SW480 (cell line): ENCODE data around the gene ATAT1.
A peak's percentile ranks its signal among the peaks of the same experiment; 100 is the strongest.

Experiments
- DNase-seq: peaks from one replicate; pipeline ENCODE4 v3.0.0-alpha.2; 2016; ENCODE audit warnings: low spot score

The ATAT1 gene

DNA sequence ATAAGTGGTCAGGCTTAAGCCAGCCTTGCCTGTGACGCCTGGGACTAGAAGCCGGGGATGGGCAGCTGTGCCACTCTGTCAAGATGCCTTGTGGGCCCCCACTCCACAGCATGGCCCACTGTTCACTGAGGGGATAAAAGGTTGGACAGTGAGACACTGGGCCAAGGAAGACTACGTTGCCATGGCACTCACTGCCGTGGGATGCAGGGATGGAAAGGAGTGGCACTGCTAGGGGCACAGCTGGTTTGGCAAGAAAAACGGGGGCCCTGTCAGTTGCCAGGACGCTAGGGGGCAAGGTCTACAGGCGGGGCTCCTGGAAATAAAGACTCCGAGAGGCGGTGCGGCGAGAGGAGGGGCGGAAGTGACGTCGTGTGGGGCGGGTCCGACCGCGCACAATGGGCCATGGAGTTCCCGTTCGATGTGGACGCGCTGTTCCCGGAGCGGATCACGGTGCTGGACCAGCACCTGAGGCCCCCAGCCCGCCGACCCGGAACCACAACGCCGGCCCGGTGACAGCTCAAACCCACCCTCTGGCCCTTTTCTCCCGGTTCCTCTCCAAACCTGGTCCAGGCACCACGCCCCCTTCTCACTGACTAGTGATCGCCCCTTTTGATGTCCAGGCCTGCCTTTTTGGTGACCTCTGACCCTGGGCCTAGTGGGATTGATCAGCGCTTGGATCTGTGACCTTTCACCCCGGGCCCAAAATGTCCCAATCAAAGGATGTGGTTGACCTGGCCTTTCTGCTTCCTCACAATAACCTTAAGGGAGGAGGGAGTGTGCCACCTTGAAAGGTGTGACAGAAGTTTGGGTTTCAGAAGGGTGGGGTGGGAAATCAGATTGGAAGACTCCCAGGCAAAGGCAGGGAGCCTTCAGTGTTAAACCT, at the start of gene ATAT1:
Gene ATAT1, plus strand, starts transcription at position 391 of the 883 bp plus-strand sequence.
- DNase-seq = peak; percentile 71

DNA sequence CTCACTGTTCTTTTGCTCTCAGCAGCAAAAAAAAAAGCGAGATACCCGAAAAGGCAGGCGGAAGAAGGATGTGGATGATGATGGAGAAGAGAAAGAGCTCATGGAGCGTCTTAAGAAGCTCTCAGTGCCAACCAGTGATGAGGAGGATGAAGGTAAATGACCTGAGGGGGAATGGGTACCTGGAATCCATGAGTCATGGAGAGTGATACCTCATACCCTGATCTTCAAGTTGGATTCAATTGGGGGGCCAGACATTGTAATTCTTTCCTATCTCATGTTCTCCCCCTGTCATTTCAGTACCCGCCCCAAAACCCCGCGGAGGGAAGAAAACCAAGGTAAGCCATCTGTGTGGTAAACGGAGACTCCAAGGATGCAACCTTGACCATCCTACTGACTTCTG, 48.6 kb upstream of the ATAT1 start:
- no peak for DNase-seq

DNA sequence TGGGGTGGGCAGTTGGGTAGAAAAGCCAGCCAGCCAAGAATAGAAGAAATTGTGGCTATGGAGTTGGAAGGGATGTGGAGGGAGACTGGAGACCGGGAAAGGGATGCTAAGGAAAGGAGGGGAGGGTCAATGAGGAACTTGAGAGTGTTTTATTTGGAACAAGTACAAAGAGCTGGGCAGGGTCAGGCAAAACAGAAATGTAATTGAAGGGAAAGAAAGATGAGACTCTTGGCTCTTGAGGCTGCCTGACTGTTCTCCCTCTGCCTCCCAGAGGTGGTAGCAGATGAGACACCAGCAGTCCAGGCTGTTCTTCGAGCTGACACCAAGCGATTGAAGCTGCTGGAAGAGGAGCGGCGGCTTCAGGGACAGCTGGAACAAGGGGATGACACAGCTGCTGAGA, 42.8 kb upstream of the ATAT1 start:
- DNase-seq = no peak

DNA sequence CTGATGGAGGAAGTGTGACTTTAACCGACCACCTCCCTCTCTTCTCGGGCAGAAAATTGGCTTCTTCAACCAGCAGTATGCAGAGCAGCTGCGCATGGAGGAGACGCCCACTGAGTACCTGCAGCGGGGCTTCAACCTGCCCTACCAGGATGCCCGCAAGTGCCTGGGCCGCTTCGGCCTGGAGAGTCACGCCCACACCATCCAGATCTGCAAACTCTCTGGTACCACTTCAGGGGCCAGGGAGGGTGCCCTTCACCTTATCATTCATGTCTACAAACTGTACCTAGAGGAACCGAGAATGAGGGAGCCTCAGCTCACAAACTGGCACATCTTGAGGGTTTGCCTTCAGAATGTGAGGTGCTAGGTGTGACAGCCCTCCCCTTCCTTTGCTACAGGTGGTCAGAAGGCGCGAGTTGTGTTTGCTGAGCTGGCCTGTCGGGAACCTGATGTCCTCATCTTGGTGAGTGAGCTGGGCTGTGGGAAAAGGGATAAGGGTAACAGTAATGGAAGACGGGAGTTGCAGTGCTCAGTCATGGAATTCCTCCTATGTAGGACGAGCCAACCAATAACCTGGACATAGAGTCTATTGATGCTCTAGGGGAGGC, 36.8 kb upstream of the ATAT1 start:
- no peak for DNase-seq

DNA sequence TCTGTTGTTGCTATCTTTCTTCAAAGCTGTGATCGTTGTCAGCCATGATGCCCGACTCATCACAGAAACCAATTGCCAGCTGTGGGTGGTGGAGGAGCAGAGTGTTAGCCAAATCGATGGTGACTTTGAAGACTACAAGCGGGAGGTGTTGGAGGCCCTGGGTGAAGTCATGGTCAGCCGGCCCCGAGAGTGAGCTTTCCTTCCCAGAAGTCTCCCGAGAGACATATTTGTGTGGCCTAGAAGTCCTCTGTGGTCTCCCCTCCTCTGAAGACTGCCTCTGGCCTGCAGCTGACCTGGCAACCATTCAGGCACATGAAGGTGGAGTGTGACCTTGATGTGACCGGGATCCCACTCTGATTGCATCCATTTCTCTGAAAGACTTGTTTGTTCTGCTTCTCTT, 36.2 kb upstream of the ATAT1 start:
- DNase-seq = no peak

DNA sequence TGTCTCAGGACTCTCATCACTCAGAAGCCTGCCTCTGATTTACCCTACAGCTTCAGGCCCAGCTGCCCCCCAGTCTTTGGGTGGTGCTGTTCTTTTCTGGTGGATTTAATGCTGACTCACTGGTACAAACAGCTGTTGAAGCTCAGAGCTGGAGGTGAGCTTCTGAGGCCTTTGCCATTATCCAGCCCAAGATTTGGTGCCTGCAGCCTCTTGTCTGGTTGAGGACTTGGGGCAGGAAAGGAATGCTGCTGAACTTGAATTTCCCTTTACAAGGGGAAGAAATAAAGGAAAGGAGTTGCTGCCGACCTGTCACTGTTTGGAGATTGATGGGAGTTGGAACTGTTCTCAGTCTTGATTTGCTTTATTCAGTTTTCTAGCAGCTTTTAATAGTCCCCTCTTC, 35.7 kb upstream of the ATAT1 start:
- no peak for DNase-seq

DNA sequence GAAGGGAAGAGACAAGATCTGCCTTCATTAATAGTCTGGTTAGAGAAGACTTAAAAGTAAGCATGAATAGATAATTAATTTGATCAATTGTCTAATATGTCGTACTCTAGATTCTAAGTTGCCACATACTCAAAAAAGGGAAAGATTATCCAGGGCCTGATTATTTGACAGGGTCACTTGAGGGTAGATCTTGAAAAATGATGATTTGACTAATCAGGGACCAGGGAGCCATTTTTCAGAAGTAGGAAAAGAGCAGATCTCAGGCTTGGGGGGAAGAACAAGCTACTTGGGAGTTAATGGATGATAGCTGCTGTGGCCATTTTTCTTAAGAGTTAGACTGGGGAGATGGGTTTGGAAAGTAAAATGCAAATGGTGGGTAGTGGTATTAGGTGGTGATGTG, 34.4 kb upstream of the ATAT1 start:
- no peak for DNase-seq

DNA sequence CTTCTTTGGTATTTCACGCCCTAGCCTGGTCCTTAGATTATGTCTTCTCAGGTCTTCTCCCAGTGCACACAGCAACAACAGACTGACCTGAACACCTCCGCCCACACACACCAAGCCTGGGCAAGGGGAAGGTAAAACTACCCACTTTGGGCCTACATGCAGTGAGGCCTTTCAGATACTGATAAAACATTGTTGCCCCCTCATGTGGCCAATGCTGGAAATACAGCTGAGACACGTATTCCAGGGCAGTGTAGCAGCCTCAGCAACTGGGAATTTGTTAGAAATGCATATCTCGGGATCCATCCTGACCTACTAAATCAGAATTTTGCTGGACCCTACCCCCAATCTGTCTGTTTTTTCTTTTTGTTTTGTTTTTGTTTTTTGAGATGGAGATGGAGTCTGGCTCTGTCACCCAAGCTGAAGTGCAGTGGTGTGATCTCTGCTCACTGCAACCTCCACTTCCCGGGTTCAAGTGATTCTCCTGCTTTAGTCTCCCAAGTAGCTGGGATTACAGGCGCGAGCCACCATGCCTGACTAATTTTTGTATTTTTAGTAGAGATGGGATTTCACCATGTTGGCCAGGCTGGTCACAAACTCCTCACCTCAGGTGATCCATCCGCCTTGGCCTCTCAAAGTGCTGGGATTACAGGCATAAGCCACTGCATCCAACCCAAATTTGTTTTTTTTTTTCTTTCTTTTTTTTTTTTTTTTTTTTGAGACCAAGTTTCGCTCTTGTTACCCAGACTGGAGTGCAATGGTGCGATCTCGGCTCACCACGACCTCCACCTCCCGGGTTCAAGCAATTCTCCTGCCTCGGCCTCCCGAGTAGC, 29.1 kb upstream of the ATAT1 start:
- DNase-seq = peak; percentile 64

DNA sequence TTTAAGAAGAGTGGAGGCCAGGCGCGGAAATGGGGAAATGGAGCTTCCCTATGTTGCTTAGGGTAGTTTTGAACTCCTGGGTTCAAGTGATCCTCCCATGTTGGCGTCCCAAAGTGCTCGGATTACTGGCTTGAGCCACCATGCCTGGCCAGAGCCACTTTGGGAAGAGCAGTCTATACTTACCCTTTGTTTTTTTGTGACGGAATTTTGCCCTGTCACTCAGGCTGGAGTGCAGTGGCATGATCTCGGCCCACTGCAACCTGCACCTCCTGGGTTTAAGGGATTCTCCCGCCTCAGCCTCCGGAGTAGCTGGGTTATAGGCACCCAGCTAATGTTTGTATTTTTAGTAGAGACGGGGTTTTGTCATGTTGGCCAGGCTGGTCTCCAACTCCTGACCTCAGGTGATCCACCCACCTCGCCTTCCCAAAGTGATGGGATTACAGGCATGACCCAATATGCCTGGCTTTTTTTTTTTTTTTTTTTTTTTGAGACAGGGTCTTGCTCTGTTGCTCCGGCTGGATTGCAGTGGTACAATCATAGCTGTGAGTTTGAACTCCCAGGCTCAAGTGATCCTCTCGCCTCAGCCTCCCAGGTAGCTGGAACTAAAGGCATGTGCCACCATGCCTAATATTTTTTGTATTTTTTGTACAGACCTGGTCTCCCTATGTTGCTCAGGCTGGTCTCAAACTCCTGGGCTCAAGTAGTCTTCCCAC, 27.6 kb upstream of the ATAT1 start:
- DNase-seq = no peak

DNA sequence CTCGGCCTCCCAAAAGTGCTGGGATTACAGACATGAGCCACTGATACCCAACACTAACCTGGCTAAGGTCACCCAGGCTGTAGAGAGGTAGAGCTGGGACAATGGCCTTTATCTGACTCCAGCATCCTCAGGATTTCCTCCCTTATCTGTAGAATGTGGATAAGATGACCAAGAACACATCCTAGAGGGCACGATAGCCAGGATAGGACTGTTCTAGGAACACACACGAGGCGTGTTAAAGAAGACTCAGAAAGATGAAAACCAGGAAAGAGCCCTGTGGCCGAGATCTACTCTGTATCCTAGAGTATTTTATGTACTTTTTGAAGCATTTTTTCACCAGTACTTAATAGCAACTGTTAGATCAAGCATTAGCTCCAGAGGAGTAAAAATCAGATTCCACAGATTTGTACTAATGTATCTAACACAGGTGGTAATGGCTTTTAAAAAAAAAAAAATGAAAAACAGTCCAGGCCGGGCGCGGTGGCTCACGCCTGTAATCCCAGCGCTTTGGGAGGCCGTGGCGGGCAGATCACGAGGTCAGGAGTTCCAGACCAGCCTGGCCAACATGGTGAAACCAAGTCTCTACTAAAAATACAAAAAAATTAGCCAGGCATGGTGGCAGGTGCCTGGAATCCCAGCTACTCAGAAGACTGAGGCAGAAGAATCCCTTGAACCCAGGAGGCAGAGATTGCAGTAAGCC, 26.9 kb upstream of the ATAT1 start:
- no peak for DNase-seq

DNA sequence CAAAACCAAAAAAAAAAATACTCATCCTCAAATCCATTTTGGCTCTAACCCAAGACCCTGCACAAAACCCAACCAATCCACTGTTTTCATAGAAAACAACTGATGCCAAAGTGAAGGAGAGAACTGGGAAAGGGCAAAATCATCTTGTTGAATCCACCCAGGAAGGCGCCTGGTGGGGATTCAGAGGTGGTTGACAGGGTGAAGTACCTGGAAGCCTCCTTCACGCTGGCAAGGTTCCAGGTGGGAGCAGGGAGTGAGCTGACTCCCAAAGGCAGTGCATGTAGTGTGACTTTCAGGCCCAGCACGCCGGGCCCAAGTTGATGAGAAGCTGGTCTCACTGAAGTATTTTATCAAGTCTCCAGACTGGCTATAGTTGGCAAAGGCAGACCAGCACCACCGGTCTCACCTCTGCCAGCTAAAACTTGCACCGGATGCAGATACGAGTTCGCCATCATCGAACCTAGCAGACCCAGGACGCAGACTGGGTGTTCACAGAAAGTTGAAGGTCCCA, 26.2 kb upstream of the ATAT1 start:
- DNase-seq = no peak

DNA sequence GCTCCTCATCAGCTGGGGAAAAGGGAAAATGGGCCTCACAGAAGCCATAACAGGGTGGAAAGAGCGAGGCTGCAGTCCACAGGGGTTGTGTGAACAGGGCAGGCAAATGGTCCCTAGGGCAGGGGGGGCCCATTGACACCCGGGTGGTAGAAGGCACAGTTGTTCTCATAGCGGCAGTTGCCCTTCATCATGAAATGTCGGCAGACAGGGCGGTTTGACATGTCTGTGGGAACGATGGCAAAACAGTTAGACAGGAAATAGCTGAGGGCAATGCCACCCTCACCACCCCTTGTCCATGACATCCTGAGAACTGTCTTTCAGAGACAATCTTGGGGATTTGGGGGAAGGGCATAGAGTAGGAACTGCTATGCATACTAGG, 25.2 kb upstream of the ATAT1 start:
- DNase-seq = no peak

DNA sequence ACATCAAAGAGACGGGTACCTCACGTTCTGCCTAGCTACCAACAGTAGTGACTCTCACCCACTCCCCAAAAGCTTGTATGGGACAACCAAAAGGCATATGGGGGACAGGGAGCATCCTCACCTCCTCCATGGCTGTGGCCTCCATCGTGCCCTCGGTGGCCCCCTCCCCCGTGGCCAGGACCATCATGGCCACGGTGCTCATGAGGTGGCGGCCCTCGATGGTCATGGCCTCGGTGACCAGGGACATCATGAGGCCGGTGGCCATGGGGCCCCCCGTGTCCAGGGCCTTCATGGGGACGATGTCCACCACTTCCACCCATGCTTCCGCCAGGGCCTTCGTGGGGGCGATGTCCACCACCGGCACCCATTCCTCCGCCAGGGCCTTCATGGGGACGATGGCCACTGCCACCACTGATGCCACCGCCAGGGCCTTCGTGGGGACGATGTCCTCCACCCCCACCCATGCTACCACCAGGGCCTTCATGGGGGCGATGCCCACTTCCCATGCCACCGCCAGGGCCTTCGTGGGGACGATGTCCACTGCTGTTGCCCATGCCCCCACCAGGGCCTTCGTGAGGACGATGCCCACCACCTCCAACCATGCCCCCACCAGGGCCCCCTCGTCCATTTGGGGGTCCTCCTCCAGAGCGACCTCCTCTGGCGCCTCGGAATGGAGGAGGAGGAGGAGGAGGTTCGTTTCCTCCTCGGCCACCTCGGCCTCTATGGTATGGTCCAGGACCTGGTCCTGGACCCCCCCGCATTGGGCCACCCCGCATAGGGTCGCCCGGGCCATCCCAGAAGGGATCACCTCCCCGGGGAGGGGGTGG, 24.6 kb upstream of the ATAT1 start:
- DNase-seq = no peak

DNA sequence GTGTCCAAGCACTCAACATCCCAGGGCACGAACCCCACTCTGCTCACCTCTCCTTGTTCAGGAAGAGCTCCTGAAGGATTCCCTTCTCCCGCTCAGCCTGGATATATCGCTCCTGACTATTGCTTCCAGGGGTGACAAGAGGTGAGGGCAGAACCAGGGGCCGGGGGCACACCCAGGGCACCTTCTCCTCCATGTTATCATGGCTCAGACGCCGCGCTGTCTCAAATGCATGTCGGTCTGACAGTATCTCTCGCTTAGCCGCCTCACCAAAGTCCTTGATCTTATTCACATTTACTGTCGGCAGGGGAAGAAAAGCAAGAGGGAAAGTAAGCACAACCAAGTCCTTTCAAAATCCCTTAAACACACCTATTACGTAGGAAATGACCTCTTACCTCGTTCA, 22.7 kb upstream of the ATAT1 start:
- DNase-seq = no peak

DNA sequence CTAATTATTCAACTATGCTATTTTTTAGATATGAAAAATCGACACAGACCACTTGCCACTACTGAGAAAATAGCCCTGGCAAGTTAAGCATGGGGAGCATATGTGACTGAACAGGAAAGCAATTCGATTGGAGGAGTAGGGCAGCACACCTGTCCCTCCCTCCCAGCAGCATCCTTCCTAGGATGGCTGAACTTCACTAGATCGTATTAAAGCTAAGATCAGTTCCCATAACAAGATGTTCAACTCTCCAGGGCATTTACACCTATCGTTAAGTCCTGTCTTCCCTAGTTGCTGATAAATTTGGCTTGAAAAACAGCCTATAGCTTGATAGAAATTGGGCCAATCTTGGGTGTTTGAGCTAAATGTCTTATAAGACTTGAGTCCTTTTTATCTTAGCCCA, 16.6 kb upstream of the ATAT1 start:
- DNase-seq = no peak

DNA sequence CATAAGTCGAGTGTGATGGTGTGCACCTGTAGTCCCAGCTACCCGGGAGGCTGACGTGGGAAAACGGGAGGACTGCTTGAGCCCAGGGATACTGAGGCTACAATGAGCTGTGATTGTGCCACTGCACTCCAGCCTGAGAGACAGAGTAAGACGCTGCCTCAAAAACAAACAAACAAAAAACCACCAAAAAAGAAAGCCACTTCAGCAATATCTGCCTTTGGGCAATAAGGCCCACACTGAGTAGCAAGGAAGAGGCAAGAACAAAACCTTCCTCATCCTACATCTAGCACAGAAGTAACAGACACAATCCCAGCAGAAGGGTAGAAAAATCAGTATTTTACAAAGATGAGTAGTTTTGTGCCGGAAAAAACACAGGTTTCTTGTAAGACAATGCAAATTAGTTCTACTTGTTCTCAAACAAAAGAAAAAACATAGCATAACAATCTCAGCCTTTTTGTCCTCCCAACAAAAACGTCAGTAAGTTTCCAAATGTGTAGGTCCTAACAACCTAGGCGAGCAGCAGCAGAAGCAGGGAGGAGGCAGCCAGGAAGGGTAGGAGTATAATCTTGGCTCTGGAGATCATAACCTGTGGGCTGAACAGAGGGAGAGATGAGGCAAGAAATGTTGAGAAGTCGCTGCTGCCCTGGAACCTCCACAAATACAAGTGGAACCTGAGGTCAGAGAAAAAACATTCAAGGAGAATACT, 15.4 kb upstream of the ATAT1 start:
- DNase-seq = no peak

DNA sequence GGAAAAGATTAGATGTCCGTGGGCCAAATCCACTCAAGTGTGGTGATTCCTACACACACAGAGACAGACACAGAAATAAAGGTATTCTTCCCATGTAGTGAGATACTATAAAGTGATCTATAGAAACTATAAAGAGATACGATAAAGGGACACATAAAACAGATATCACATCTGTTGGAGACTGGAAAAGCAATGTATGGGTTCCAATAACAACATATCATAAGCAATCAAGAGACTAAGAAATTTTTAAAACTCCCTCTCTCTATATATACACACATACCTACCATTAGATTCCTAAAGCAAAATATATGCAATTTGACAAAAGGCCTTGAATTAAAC, 14.8 kb upstream of the ATAT1 start:
- no peak for DNase-seq

DNA sequence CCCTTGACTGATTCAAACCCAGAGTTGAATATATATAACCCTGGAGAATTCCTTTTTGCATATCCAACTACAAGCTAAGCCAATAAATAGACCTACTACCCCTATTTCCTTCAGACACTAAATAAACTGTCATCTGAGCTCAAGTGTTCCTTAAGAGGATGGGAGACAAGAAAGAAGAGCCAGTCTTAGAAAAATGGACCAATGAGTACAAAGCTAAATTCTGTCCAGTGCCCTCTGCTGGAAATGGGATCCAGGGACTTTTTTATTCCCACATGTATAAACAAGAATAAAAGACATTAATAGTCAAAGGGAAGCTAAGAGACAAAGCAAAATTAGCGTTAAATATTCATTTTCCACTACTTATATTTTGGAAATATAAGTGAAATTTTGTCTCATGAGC, 14.5 kb upstream of the ATAT1 start:
- no peak for DNase-seq

DNA sequence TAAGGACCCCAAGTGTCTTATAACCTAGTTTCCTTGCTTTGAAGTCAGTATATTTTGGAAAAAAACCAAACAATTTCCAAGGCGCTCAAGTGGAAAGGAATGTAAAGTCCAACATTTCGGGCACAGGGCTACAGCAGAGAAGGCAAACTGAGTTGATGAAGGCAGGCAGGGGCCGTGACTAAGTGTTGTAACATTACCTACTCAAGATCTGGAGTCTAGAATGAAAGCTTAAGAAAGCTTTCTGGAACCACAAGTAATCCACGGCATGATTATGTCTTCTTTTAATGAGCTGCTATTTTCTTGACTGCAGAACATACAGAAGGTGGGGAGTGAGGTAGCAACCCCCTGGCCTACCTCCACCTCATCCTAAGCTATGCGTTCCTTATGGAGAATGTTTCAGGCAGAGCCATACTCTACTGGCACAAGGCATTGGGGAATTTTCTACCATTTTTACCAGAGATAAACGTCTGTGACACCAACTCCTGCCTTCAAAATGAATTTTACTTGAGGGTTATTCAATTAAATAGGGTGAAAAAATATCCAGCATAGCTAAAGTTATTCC, 13.9 kb upstream of the ATAT1 start:
- DNase-seq = no peak
